ENCODE measurements around the gene KMT2E.

KMT2E gene

GRCh38 chr7:105060437-105060836 lies 46.4 kb downstream of the KMT2E start:
- Histone ChIP-seq H3K27ac (ENCODE audit: low read depth, low read length, poor library complexity, severe bottlenecking) (no peak overlapping the region), H4K20me1 (ENCODE audit: insufficient read depth, low read length) (0 out of 2 replicates have a peak, but pooled peaks cover 10% of the 10 kb centered on the region)

GRCh38 chr7:105060923-105061322 lies 46.9 kb downstream of the KMT2E start:
- Histone ChIP-seq H2AFZ (ENCODE audit: low read length) (no peak overlapping the region), H3K4me3 (ENCODE audit: low read depth, low read length, poor library complexity, severe bottlenecking) (no peak overlapping the region), H3K27ac (ENCODE audit: low read depth, low read length, poor library complexity, severe bottlenecking) (no peak overlapping the region), H3K27me3 (ENCODE audit: insufficient read depth, low read length) (no peaks in the 10 kb centered on the region), H3K4me2 (ENCODE audit: low read length) (no peak overlapping the region), H3K79me2 (ENCODE audit: insufficient read depth, low read length) (peaks cover 74% of the 10 kb centered on the region), H4K20me1 (ENCODE audit: insufficient read depth, low read length) (0 out of 2 replicates have a peak, but pooled peaks cover 10% of the 10 kb centered on the region), H3K9me3 (ENCODE audit: low read length) (no peaks in the 10 kb centered on the region), H3K9me2 (ENCODE audit: low read depth, low read length) (no peaks in the 10 kb centered on the region), H3K36me3 (ENCODE audit: insufficient read depth, low read length) (peaks cover 86% of the 10 kb centered on the region), H3F3A (ENCODE audit: insufficient read depth, low read length) (peaks cover 8% of the 10 kb centered on the region; the same call in 1 of the 2 replicates), H3K4me1 (ENCODE audit: insufficient read depth, low read length, severe bottlenecking) (no peaks in the 10 kb centered on the region), H3K9ac (ENCODE audit: low read length) (no peak overlapping the region)
- no peak for TF ChIP-seq EZH2 (IDR thresholded peaks at IDR 0.05; ENCODE audit: borderline replicate concordance, low read length)
- no peak for TF ChIP-seq CTCF (IDR thresholded peaks at IDR 0.05; ENCODE audit: low read length)

More at GRCh38 chr7:105060437-105060836, 46.4 kb downstream of the KMT2E start:
- Histone ChIP-seq H3K9me3 (ENCODE audit: low read length) (no peaks in the 10 kb centered on the region), H3K4me1 (ENCODE audit: insufficient read depth, low read length, severe bottlenecking) (no peaks in the 10 kb centered on the region), H3F3A (ENCODE audit: insufficient read depth, low read length) (peaks cover 8% of the 10 kb centered on the region; the same call in 1 of the 2 replicates), H2AFZ (ENCODE audit: low read length) (no peak overlapping the region), H3K27me3 (ENCODE audit: insufficient read depth, low read length) (no peaks in the 10 kb centered on the region), H3K9me2 (ENCODE audit: low read depth, low read length) (no peaks in the 10 kb centered on the region), H3K4me2 (ENCODE audit: low read length) (no peak overlapping the region), H3K9ac (ENCODE audit: low read length) (no peak overlapping the region), H3K4me3 (ENCODE audit: low read depth, low read length, poor library complexity, severe bottlenecking) (no peak overlapping the region), H3K79me2 (ENCODE audit: insufficient read depth, low read length) (peaks cover 79% of the 10 kb centered on the region), H3K36me3 (ENCODE audit: insufficient read depth, low read length) (peaks cover 86% of the 10 kb centered on the region)
- TF ChIP-seq EZH2 (IDR thresholded peaks at IDR 0.05; ENCODE audit: borderline replicate concordance, low read length): no peak

GRCh38 chr7:105065104-105065503 lies 51.1 kb downstream of the KMT2E start:
- Histone ChIP-seq H3K79me2 (ENCODE audit: insufficient read depth, low read length) (peaks cover 37% of the 10 kb centered on the region), H3K9me2 (ENCODE audit: low read depth, low read length) (no peaks in the 10 kb centered on the region), H3K9me3 (ENCODE audit: low read length) (no peaks in the 10 kb centered on the region), H3K4me1 (ENCODE audit: insufficient read depth, low read length, severe bottlenecking) (no peaks in the 10 kb centered on the region), H3K4me3 (ENCODE audit: low read depth, low read length, poor library complexity, severe bottlenecking) (no peak overlapping the region), H3K36me3 (ENCODE audit: insufficient read depth, low read length) (peaks cover 90% of the 10 kb centered on the region), H2AFZ (ENCODE audit: low read length) (no peak overlapping the region), H4K20me1 (ENCODE audit: insufficient read depth, low read length) (0 out of 2 replicates have a peak, but pooled peaks cover 3% of the 10 kb centered on the region), H3K4me2 (ENCODE audit: low read length) (no peak overlapping the region), H3K9ac (ENCODE audit: low read length) (no peak overlapping the region), H3K27me3 (ENCODE audit: insufficient read depth, low read length) (no peaks in the 10 kb centered on the region), H3F3A (ENCODE audit: insufficient read depth, low read length) (peaks cover 8% of the 10 kb centered on the region; the same call in 1 of the 2 replicates), H3K27ac (ENCODE audit: low read depth, low read length, poor library complexity, severe bottlenecking) (no peak overlapping the region)
- TF ChIP-seq CTCF (IDR thresholded peaks at IDR 0.05; ENCODE audit: low read length): no peak
- TF ChIP-seq EZH2 (IDR thresholded peaks at IDR 0.05; ENCODE audit: borderline replicate concordance, low read length): no peak

- H3K79me2 ChIP-seq (ENCODE audit: insufficient read depth, low read length): peaks cover 13% of the 10 kb centered on the region; the same call in 1 of the 2 replicates
Observed at GRCh38 chr7:105067691-105068090, 53.7 kb downstream of the KMT2E start.

More at GRCh38 chr7:105067691-105068090, 53.7 kb downstream of the KMT2E start:
- no peaks in the 10 kb centered on the region for H3K9me2 ChIP-seq (ENCODE audit: low read depth, low read length)
- H3K27me3 ChIP-seq (ENCODE audit: insufficient read depth, low read length): no peaks in the 10 kb centered on the region
- TF ChIP-seq EZH2 (IDR thresholded peaks at IDR 0.05; ENCODE audit: borderline replicate concordance, low read length) (no peak), CTCF (IDR thresholded peaks at IDR 0.05; ENCODE audit: low read length) (no peak)
- H3F3A ChIP-seq (ENCODE audit: insufficient read depth, low read length): peaks cover 4% of the 10 kb centered on the region; the same call in 1 of the 2 replicates
- 0 out of 2 replicates have a peak, but pooled peaks cover 3% of the 10 kb centered on the region for H4K20me1 ChIP-seq (ENCODE audit: insufficient read depth, low read length)
- H3K9me3 ChIP-seq (ENCODE audit: low read length): no peaks in the 10 kb centered on the region
- H2AFZ ChIP-seq (ENCODE audit: low read length): no peak overlapping the region
- no peak overlapping the region for H3K9ac ChIP-seq (ENCODE audit: low read length)
- no peak overlapping the region for H3K4me2 ChIP-seq (ENCODE audit: low read length)
- no peaks in the 10 kb centered on the region for H3K4me1 ChIP-seq (ENCODE audit: insufficient read depth, low read length, severe bottlenecking)
- no peak overlapping the region for H3K27ac ChIP-seq (ENCODE audit: low read depth, low read length, poor library complexity, severe bottlenecking)
- H3K36me3 ChIP-seq (ENCODE audit: insufficient read depth, low read length): peaks cover 91% of the 10 kb centered on the region
- no peak overlapping the region for H3K4me3 ChIP-seq (ENCODE audit: low read depth, low read length, poor library complexity, severe bottlenecking)
